ENCODE measurements around the gene CACHD1.
A peak's percentile ranks its signal among the peaks of the same experiment; 100 is the strongest.

Gene CACHD1

DNA sequence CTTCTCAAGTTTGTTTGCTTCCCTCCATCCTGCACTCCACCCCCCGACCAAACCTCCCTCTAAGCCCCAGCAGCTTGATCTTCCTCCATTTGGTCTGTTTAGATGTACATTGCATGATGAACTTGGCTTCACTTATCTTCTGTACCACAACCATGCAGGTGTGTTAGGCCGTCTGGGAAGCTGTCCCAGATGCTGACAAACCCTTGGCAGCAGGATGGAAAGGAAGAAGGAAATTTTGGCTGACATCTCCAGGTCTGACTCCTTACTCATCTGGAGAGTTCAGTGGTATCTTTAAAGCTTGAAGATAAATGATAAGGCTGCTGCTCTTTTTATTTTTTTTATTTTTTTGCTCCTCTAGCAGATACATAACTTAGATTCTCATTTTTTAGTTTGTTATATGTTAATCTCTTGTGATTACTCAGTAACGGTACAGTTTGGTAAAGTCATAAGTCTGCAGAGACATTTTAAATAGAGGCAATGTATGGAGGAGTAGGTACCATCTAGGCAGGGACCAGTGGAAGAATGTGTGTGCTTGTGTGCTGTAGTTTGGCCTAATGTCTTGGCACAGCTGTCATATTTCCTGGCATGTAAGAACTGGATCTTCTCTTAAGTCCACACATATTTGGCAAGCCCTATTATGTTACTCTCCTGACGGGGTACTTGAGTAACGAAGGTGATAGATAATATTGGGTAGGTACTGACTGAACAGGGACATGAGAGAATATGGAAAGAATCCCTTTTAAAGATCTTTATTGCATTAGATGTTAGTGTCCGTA, 79.7 kb downstream of the CACHD1 start:
- TF ChIP-seq GATA1 (IDR thresholded peaks at IDR 0.05; ENCODE audit: low read depth, low read length), result no peak
- TF ChIP-seq POLR2A (IDR thresholded peaks at IDR 0.05; ENCODE audit: low read length), result no peak
- DNase-seq, result no peak

DNA sequence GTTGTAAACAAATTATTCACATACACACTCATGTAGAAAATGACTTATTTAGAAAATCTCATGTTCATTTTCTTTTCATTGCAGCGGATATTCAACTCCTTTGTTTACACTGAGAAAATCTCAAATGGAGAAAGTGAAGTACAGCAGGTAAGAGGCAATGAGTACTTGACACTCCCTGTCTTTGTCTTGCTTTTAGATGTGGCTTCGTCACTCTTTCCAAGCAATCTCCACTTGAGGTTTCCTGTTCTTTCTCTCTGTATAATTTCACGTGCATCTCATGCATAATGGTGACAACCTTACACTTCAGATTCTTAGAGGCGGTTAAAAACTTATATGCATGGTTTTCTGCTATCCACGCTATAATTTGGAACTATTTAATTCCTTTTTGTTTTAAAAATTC, 80.6 kb downstream of the CACHD1 start:
- no peak for TF ChIP-seq POLR2A (IDR thresholded peaks at IDR 0.05; ENCODE audit: low read length)
- no peak for TF ChIP-seq GATA1 (IDR thresholded peaks at IDR 0.05; ENCODE audit: low read depth, low read length)
- DNase-seq, result no peak

DNA sequence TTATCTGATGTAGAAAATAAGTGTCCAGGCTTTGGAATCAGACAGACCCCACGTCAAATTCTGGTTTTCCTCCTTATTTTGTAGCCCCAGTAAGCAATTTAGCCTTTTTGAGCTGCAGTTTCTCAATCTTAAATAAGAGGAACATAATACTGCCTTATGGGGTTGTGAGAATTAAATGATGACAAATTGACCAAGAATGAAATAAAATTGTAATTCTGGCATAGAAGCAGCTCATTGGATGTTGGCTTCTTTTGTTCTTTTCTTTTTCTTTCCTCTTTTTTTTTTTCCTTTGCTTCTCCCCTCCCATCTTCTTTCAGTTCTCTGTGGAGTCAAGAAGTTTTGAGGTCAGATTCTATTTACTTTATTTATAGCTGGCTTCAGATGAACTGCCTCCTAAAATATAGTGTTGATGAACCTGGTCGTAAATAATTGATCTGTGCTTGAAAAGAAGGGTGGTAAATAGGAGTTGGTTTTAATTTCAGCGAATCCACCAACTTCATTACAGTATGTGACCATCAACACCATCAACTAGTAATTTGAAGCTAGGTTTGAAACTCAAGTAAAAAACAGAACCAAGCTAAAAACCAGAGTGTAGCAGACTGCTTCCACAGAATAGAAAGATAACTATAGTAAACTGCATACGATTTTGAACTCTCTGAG, 81.1 kb downstream of the CACHD1 start:
- no peak for TF ChIP-seq GATA1 (IDR thresholded peaks at IDR 0.05; ENCODE audit: low read depth, low read length)
- no peak for TF ChIP-seq POLR2A (IDR thresholded peaks at IDR 0.05; ENCODE audit: low read length)
- no peak for DNase-seq

DNA sequence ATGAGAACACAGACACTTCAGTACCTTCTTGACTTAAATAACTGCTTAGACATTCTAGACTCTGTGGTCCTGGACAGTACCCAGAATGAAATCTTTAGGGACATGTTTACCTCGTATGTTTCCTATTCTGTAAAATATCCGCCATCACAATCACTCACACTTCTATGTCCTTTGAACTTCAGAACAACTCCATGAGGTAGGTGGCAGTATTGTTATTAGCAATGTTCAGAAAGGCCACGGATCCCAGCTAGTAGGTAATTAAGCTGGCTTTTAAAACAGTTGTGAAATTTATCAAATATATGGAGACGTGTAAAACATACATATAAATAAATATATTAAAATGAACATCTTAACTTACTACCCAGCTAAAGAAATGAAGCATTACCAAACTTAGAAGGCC, 83.4 kb downstream of the CACHD1 start:
- DNase-seq, result no peak
- TF ChIP-seq GATA1 (IDR thresholded peaks at IDR 0.05; ENCODE audit: low read depth, low read length), result no peak
- TF ChIP-seq POLR2A (IDR thresholded peaks at IDR 0.05; ENCODE audit: low read length), result no peak

DNA sequence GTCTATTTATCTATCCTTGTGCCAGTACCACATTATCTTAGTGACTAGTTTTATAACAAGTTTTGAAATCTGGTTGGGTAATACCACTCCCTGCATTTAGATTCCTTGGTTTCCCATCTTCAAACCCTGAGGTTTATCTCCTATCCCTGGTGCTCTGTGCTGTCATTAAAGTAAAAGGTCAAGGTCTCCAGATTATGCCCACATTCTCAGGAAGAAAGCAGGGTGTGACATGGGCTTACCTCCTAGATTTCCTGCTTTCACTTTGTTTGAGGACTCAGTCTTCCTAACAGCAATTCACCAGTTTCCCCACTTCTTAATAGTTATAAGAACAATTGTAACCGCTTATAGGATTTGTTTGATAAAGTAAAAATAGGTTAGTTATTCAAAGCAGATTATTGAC, 86.0 kb downstream of the CACHD1 start:
- no peak for TF ChIP-seq GATA1 (IDR thresholded peaks at IDR 0.05; ENCODE audit: low read depth, low read length)
- TF ChIP-seq POLR2A (IDR thresholded peaks at IDR 0.05; ENCODE audit: low read length), result no peak
- no peak for DNase-seq

DNA sequence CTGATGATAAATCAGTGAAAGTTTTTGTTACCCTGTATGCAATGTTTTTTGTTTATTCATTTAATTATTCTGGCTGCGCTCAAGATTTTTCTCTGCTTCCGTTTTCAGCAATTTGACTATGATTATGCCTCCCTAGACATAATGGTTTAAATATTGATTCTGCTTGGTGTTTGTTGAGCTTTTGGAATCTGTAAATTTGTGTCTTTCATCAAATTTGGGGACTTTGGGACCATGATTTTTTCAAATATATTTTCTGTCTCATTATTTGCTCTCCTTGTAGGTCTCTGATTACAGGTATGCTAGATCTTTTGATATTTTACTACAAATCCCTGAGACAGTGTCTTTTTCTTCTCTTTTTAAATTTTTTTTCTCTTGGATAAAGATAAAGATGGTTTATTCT, 92.1 kb downstream of the CACHD1 start:
- DNase-seq, result no peak
- TF ChIP-seq GATA1 (IDR thresholded peaks at IDR 0.05; ENCODE audit: low read depth, low read length), result no peak
- TF ChIP-seq POLR2A (IDR thresholded peaks at IDR 0.05; ENCODE audit: low read length), result no peak

DNA sequence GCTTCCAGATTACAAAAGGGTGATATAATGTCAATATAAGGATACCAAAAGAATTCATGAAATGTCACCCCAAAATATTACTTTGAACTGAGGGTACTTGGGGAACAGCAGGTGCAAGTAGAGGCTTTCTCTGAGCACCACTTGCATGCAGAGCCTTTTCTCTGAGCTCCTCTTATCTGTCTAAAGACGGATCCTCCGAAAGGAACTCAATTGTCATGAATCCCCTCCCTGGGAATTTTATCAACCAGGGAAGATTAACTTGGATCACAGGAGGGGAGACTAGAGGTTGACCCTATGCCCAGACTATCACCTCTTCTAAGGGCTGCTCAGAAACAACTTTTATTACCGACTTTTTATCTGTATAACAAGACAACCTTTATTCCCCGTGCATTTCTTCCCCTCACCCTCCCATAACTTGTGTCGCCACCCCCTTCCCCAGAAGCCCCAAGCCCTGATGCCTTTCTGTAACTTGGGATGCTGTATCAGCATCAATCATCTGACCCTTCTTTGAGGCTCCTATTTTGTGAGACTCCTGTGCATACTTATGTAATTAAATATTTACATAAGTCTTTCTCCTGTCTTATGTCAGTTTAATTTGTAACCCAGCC, 94.1 kb downstream of the CACHD1 start:
- TF ChIP-seq GATA1 (IDR thresholded peaks at IDR 0.05; ENCODE audit: low read depth, low read length), result no peak
- no peak for TF ChIP-seq POLR2A (IDR thresholded peaks at IDR 0.05; ENCODE audit: low read length)

DNA sequence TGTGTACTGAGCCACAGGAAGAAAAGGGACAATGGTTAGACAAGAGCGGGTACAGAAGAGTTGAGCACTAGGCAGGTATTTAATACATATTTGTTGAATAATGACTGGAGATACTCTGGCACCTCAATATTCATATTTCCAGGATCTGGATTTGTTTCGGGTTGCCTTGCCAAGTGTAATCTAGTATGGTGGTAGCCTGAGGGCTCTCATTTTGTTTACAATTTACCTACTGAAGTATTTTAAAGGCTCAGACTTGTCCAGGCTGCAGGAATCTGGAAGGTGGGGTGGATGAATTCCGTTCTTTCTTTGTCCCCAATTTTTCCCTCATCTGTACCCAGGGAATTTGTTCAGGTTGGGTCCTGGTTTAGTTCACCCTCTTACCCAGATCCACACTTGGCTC, 95.0 kb downstream of the CACHD1 start:
- TF ChIP-seq POLR2A (IDR thresholded peaks at IDR 0.05; ENCODE audit: low read length) (no peak), GATA1 (IDR thresholded peaks at IDR 0.05; ENCODE audit: low read depth, low read length) (no peak)
- DNase-seq, result no peak

More for the DNA sequence above, 94.1 kb downstream of the CACHD1 start:
- DNase-seq, result no peak

DNA sequence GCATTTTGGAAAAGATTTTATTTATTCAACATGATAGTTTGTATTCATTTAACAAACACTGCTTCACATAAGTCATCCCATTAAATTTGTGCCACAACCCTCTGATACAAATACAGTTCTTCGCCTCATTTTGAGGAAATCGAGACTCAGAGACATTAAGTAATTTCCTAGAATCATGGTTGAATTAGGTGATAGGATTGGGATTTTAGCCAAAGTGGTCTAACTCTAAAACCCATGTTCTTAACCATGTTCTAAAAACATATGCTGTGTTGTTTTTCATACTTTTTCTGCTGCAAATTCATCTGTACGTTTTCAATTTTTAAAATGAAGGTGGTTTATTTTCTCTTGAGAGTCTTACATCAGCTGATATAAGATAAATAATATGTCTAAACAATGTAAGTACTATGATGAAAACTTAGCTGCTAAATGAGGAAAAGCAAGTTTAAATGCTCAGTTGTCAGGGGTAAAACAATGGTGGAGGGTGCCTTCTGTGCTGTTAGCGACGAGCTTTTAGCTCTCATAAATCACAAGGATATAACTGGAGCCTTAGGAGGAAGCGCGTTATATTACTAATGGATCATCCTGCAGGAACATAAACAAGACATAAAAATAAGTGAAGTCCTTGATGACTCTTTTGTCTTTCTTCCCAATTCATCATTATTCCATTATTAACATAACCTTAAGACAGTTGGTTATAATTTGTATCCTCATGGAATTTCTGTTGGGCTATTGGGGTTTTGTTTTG, 97.7 kb downstream of the CACHD1 start:
- no peak for TF ChIP-seq POLR2A (IDR thresholded peaks at IDR 0.05; ENCODE audit: low read length)
- no peak for TF ChIP-seq GATA1 (IDR thresholded peaks at IDR 0.05; ENCODE audit: low read depth, low read length)
- DNase-seq, result no peak

DNA sequence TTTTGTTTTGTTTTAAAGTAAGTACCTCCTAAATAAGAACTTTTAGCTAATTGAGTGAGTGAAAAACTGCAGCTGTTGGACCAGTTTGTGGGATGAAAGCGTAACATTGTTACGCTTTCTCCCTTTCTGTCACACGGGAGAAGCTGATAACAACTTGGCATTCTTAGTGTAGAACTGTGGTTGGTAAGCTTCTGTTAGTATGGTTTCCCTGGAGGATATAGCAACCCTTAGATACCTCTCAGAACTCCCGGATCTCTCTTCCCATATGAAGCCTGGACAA, 98.2 kb downstream of the CACHD1 start:
- no peak for DNase-seq
- TF ChIP-seq POLR2A (IDR thresholded peaks at IDR 0.05; ENCODE audit: low read length) (no peak), GATA1 (IDR thresholded peaks at IDR 0.05; ENCODE audit: low read depth, low read length) (no peak)

DNA sequence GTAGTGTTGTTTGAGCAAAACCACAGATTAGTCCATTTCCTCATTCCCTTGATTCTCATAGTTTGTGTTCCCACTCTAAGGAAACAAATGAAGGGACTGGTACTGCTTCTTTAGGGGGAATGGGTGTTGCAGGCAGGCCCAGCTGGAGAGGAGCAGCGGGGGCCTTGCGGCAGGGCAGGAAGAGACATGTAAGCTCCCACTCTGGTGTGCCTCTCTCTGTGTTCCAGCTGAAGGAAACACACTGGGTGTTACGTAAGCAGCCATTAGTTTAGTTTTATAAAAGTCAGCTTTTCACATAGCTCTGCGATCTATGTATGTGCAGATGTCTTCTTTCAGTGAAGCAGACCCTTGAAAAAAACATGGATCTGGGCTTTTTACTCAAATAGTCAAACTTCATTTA, 99.5 kb downstream of the CACHD1 start:
- TF ChIP-seq GATA1 (IDR thresholded peaks at IDR 0.05; ENCODE audit: low read depth, low read length), result no peak
- TF ChIP-seq POLR2A (IDR thresholded peaks at IDR 0.05; ENCODE audit: low read length), result no peak
- DNase-seq, result no peak

DNA sequence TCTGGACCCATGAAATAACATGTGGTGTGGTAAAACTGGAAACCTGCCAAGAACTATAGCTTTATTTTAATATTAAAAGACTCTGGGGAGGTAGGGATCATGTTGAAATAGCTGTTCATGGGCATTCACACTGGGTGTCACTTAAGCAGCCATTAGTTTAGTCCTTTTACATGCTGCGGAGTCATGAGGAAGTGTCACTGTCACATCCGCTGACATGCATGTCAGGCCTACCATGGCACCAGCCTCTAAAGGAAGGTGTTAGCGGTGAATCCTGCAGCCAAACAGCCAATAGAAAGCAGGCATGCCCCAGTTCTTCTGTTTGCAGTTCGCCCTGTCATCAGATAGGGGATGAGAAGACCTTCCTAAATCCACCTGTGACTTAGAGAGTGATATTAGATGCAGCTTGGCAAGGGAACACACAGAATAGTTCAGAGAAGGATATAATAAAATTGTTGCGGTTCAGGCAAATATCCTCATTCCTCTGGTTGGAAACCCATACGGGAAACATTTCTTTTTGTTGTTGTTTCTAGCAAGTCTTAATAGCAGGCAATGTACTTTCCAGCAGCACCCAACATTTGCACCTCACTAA, 100.4 kb downstream of the CACHD1 start:
- no peak for DNase-seq

DNA sequence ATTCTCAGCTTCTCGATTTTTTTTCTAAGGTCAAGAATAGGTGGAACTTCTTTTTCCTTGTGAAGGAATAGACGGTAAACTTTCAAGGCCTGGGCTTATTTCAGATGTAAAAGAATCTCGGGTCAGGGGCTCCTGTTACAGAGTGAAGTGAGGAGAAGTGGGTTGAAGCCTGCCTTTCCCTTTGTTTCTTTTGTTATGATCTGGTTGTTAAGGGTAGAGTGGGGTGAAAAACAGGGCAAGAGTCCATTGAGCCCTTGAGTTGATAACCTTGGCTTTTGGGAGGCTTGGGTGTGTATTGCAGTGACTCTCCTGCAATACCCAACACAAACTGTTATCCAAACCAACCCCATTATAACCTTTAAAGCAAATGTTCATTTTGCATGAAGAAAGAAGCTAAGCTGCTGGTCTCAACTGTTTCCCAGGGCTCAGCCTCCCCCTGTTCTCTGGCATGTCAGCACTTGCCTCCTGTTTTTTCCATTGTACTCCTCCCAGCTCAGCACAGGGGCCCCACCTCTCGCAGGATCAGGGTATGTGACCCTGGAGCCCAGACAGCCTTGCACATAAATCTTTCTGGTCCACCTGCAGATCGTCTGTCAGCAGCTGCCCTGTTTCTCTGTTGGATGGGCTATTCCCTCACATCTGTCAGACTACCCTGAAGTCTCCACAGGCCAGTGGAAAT, 102.4 kb downstream of the CACHD1 start:
- TF ChIP-seq GATA1 (IDR thresholded peaks at IDR 0.05; ENCODE audit: low read depth, low read length), result no peak
- TF ChIP-seq POLR2A (IDR thresholded peaks at IDR 0.05; ENCODE audit: low read length), result no peak

More for the DNA sequence above, 100.4 kb downstream of the CACHD1 start:
- no peak for TF ChIP-seq POLR2A (IDR thresholded peaks at IDR 0.05; ENCODE audit: low read length)
- TF ChIP-seq GATA1 (IDR thresholded peaks at IDR 0.05; ENCODE audit: low read depth, low read length), result no peak

More for the DNA sequence above, 102.4 kb downstream of the CACHD1 start:
- DNase-seq, result peak in 1 of 2 experiments; percentile 12

Data from erythroblast (primary cell).